Transverse colon (tissue), 3 donors: ENCODE measurements around the gene PSTPIP1.

ENCODE experiments used
- CTCF ChIP-seq, 5 experiments: fragments of 200-600 bp in 3 of 5; fragments of 450-650 bp in 2 of 5; sonication (generic) in 3 of 5; IDR thresholded peaks; 1 replicate in 2 of 5; 2 replicates in 3 of 5; pipeline ENCODE4 v1.5.1; 2016 to 2017; ENCODE audit warnings: antibody characterized with exemption in 5 of 5, inconsistent platforms in 3 of 5, mild to moderate bottlenecking in 2 of 5, moderate library complexity in 1 of 5
- POLR2A ChIP-seq: fragments of 450-650 bp; IDR thresholded peaks from one replicate; pipeline ENCODE4 v1.6.1; 2016; ENCODE audit warnings: antibody characterized with exemption, mild to moderate bottlenecking, moderate library complexity

GRCh38 chr15:77022646-77023575 is 28.0 kb downstream of the PSTPIP1 start:
- TF ChIP-seq CTCF (IDR thresholded peaks at IDR 0.05) (no peak), POLR2A (no peak)
